ENCODE data around the gene CCL4L2.
"Not testable (repeated sequence)": the region's sequence is repeated elsewhere in the genome, so short reads cannot be mapped to it uniquely, and the experiment has no call there.

Gene CCL4L2

DNA sequence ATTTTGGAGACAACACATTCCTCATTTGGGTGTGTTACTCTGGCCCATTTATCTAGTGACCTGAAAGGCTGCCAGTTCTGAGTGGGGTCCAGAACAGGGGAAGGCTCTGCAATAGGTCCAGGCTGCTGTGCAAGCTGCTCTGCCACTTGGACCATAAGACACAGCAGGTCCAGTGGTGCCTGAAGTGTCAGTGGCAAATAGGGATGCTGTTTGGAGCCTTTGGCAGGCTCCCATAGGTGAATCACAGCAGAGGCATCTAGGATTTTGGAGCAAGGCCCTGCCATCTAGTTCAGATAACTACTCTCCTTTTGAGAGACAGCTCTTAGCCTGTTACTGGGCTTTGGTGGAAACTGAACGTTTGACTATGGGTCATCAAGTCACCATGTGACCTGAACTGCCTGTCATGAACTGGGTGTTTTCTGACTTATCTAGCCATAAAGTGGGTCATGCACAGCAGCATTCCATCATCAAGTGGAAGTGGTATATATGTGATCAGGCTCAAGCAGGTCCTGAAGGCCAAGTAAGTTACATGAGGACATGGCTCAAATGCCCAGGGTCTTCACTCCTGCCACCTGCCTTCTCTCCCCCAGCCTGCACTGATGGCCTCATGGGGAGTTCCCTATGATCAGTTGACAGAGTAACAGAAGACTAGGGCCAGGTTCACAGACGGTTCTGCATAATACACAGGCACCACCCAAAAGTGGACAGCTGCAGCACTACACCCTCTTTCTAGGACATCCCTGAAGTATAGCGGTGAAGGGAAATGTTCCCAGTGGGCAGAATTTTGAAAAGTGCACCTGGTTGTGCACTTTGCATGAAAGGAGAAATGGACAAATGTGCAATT is 10.1 kb downstream of the CCL4L2 start:
- DNase-seq (ENCODE audit: low read depth in 3 of 3) = not testable (repeated sequence)

DNA sequence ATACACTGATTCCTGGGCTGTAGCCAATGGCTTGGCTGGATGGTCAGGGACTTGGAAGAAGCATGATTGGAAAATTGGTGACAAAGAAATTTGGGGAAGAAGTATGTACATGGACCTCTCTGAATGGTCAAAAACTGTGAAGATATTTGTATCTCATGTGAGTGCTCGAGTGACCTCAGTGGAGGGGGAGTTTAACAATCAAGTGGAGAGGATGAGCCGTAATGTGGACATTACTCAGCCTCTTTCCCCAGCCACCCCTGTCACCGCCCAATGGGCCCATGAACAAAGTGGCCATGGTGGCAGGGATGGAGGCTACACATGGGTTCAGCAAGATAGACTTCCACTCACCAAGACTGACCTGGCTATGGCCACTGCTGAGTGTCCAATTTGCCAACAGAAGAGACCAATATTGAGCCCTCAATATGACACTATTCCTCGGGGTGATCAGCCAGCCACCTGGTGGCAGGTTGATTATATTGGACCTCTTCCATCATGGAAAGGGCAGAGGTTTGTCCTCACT is 10.8 kb downstream of the CCL4L2 start:
- DNase-seq (ENCODE audit: low read depth in 3 of 3) = not testable (repeated sequence)

DNA sequence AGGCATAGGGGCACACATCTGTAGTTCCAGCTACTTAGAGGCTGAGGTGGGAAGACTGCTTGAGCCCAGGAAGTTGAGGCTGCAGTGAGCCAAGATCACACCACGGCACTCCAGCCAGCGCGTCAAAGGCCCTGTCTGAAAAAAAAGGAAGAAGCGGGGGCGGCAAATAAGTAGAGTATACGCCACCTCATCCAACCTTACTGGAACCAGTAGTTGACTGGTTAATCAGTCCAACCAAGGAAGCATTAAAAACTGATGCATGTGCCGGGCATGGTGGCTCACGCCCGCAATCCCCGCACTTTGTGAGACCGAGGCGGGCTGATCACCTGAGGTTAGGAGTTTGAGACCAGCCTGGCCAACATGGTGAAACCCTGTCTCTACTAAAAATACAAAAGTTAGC is 12.1 kb downstream of the CCL4L2 start:
- DNase-seq (ENCODE audit: low read depth in 3 of 3) = not testable (repeated sequence)

DNA sequence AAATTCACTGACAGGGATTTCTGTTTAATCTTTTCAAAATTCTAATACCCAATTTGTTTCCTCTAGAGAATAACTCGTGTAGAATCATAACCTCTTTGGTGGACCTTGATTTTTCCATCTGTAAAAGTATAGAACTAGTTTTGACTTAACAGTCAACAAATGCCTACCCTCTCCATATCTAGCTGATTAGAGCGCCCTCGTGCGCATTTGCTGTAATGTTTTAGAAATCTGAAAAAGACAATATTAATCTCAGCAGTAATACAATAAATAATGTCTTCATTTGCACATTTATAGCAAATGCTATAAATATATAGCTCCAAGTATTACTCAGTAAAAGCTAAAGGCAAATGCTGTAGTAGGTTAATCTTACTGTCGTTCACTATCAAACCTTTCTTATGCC is 18.8 kb downstream of the CCL4L2 start:
- DNase-seq (ENCODE audit: low read depth in 3 of 3) = not testable (repeated sequence)

DNA sequence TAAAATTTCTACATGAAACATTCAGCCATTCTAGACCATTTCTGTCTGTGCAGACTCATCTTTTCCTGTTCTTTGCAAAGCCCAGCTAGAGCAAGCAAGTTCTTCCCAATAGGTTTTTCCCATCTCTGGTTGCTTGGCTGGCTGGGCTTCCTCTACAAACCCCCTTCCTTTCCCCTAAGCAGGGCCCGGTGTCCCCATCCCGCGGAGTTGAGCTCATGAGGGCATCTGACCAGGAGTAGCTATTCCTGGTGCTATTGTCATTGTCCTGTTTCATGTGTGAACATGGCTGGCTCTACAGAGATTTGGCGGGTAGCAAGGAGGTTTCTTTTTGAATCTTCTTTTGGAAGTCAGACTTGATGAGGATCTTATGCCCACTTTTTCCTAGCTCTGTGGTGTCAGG is 31.2 kb downstream of the CCL4L2 start:
- not testable (repeated sequence) for DNase-seq (ENCODE audit: low read depth in 3 of 3)
